HG03159 (cell line): ENCODE results near the gene EDNRA.

Source experiments
- ATAC-seq: cut with Tn5 transposase; IDR thresholded peaks from one replicate; pipeline ENCODE4 v1.9.1; 2021; ENCODE audit warnings: mild to moderate bottlenecking, moderate library complexity; ENCODE audit not compliant: unreplicated experiment

The EDNRA gene

DNA sequence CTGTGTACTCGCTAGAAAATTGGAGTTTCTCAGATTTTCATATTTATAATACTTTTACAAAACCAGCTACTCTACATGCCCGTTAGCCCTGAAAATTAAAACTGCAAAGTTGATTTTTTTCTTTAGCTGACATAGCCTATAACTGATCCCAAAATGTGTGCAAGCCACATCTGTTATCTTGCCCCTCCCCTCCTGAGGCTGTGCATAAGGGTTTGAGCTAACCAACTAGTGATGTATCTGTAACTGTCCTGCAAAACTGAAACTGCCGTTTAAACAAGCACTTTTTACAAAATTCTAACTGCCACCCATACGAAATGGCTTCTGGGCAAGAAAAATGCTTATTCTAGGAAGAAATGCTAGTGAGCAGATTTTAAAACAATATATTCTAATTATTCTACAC lies 59.1 kb downstream of the EDNRA start:
- no peak for ATAC-seq

DNA sequence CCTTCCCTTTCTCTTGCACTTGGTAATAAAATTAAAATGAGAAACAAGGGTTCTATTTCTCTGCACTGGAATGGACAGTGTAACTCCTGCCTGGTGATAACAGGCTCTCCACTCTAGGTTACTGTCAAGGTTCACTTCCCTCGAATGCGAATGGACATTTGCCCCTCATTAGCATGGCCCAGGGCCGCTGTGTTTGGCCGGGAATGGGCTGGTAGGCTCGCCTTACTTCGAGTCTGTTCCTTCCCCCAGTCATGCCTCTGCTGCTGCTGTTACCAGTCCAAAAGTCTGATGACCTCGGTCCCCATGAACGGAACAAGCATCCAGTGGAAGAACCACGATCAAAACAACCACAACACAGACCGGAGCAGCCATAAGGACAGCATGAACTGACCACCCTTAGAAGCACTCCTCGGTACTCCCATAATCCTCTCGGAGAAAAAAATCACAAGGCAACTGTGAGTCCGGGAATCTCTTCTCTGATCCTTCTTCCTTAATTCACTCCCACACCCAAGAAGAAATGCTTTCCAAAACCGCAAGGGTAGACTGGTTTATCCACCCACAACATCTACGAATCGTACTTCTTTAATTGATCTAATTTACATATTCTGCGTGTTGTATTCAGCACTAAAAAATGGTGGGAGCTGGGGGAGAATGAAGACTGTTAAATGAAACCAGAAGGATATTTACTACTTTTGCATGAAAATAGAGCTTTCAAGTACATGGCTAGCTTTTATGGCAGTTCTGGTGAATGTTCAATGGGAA lies 61.5 kb downstream of the EDNRA start:
- no peak for ATAC-seq

DNA sequence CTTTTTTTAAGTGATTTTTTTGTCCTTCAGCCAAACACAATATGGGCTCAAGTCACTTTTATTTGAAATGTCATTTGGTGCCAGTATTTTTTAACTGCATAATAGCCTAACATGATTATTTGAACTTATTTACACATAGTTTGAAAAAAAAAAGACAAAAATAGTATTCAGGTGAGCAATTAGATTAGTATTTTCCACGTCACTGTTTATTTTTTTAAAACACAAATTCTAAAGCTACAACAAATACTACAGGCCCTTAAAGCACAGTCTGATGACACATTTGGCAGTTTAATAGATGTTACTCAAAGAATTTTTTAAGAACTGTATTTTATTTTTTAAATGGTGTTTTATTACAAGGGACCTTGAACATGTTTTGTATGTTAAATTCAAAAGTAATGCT lies 62.1 kb downstream of the EDNRA start:
- no peak for ATAC-seq

DNA sequence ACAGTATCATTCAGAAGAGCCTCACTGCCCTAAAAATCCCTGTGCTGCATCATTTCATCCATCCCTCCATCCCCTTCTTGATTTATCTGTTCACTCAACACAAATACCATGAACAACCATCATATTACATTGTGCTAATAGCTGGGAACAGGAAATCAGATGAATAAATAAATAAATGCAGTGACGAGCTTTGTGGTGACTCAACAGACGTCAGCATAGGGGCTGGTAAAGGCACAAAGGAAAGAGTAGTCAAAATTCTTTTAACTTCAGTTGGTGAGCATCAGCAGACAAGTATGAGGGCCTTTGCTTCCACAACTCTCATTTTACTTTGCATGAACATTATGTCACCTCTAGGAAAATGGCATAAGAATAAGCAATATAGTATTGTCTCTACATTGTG lies 65.5 kb downstream of the EDNRA start:
- ATAC-seq = no peak

DNA sequence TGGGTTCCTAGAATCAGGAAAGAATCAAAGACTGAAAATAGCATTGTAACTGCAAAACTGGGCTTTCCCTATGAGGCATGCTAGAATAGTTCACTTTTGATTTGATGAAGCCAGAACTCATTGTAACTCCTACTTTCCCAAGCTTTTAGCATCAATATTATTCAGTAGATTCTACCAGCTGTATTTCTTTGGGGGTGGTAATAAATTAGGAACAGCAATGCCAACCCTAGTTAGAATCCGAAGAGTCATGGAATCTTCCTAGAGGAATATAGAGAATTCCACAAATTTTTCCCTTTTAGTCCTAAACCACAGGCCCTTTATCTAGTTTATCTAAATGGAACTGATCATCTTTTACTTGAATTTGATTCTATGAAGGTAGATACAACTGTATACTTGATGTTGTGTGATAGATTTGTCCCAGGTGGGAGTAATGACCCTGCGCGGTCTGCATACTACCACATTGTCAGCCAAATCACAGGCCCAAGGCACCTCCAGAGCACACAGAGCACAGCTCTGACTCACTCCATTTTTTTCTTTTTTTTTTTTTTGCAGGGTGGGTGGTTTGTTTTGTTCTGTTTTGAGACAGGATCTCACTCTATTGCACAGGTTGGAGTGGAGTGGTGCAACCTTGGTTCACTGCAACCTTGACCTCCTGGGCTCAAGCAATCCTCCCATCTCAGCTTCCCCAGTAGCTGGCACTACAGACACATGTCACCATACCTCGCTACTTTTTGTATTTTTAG lies 66.6 kb downstream of the EDNRA start:
- ATAC-seq = no peak

DNA sequence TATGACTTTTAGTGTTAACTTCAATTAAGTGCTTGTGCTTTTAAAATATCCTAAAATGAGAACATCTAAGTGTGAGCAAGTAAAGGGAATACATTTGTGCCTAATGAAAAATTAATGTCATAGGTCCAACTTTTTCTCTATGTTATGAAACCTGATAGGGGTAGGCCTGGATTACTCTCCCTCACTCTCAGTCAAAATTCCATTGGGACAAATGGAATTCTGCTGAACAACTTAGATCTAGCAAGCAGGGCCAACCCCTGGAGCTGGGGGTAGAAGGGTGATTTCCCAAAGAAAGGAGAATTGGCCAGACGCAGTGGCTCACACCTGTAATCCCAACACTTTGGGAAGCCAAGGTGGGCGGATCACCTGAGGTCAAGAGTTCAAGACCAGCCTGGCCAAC lies 67.4 kb downstream of the EDNRA start:
- ATAC-seq = no peak

DNA sequence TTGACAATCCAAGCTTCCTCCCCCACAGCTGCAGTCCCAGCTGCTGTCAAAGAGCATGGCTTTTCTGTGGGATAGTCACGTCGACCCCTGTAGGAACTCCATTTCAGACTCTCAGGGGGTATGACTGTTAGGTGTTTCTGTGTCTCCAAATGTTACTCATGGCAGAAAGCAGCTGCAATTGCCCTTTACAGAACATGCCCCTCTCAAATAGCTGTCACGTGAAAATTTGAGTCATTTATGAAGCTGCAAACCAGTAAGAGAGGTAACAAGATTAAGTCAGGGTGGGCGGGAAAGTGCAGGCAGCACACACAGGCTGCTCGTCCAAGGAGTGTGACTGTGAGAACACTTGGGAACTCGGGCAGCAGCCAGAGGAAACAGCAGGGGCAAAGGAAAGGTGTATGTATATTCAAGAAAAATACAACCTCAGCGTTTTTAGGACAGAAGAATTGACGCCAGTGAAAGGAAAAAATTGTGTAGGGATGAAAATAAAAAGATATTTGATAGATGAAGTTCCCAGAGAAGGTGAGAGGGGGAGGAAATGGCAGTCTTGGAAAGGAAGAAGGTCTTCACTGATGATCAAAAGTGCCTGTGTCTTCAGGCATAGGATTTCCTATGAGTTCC lies 69.8 kb downstream of the EDNRA start:
- ATAC-seq = peak; percentile 76

DNA sequence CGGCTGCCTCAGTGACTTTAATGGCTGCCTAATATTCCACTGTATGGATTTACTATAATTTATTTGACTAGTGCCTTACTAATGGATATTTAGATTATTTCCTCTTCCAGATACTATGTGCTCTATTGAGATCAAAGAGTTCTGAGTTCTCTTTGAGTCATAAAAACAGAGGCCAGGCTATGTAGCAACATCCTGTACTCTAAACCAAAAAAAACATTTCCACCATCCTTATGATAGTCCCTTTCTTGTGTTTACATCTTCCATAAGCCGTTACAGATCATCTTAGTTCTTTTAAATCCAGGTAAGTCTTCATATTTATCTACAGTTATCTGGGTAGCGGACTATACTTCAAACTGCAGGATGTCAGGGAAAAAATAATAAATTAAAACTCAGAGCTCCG lies 79.7 kb downstream of the EDNRA start:
- ATAC-seq = no peak

DNA sequence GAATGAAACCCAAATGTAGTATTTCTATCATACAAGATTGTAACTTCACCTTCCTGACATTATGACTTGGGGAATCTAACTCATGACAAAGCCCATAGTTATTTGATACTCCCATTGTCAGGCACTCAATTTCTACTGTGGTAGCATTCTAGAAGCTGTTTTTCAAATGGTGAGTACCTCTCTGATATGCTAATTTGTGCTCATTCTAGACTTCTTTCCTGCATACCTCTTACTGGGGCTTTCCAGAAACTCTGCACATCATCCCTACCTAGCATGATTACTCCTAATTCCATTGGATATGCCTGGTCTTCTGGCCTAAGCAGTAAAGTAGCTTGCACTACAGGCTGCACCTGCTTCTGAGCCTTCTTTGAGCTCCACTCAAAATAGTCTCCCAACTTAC lies 85.9 kb downstream of the EDNRA start:
- no peak for ATAC-seq

DNA sequence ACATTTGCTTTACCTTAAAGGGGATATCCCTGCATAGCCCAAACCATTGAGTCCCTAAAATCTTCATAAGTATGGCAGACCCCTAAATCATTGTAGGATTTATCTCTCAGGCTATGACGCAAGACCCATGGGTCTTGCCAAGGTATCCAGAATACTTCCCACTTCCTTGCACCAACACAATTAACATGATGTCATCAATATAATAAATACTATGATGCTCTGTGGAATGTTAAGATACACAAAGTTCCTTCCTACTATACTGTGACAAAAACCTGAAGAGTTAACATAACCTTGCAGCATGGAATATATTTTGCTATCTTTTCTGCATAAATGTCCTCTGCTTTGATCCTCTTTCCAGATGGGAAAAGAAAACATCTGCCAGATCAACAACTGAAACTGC lies 86.4 kb downstream of the EDNRA start:
- no peak for ATAC-seq

DNA sequence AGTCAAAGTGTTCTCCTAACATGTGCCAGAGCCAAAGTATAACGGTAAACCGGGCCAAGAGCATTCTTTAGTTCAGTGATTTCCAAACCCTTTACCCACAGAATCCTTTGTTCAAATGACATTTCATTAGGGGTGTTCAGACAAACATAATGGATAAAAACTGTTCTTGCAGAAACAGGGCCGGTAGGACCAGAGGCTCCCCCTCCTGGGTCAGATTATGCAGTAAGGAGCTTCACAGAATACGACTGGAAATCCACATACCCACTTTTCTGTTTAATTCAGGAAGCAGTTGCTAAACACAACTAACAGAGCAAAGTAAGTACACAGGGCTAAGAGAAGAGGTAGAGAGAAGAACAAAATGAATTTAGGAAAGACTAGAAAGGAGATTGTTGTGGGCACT lies 89.7 kb downstream of the EDNRA start:
- ATAC-seq = no peak

DNA sequence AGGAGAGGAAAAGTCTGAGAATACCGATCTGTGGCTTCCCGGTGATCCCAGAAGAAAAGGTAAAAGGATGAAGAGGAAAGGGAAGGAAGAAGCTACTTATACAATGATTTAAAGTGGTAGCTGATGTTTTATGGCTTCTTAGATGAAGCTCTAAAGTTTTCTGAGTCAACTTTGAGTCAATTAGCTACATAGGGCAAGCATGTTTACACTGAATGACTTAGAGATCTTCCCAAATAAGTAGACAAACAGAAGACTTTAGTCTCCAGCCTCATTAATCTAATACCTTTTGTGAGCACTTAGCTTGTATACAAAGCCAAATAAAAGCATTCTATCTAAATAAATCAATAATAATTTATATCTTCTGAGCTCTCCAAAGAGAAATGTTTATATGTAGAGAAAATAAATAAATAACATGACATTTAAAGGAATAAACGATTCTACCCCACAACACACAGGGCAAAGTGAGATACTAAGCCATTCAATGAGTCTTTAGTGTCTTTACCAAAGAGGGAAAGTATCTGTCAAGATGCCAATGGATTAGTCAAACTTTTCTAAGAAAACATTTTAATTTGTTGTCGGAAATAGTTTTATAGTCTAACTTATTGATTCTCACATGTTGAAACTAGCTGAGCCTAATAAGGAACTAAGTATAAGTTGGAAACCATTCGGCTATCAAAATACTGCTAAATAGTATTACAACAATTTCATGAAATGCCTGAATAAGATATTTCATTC lies 90.3 kb downstream of the EDNRA start:
- ATAC-seq = no peak

DNA sequence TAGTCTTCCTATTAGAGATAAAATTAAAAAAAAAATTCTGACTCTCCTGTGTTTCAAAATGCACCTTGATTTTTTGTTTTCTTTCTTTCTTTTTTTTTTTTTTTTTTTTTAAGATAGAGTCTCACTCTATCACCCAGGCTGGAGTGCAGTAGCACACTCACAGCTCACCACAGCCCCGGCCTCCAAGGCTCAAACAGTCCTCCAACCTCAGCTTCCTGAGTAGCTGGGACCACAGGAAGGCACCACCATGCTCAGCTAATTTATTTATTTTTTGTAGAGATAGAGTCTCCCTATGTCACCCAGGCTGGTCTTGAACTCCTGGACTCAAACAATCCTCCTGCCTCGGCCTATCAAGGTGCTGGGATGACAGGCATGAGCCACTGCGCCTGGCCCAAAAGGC lies 95.2 kb downstream of the EDNRA start:
- ATAC-seq = no peak

DNA sequence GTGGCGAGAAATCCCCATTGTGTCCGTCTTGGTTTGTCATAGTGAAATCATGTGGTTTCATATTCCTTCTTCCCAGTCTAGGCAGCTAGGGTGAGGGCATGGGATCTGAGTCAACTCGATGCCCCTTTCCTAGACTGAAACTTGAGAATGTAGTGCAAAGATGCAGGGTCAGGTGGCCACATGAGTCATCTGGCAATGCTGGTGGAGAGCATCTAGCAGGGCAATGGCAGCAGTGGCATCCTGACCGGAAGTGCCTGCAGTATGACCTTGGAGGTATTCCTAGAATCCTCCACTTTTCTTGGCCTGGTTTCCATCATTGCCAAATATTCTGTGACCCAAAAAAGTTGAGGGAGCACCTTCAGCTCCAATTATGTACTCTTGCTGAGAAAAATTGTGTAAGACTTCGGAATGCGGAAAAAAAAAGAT lies 97.2 kb downstream of the EDNRA start:
- no peak for ATAC-seq

DNA sequence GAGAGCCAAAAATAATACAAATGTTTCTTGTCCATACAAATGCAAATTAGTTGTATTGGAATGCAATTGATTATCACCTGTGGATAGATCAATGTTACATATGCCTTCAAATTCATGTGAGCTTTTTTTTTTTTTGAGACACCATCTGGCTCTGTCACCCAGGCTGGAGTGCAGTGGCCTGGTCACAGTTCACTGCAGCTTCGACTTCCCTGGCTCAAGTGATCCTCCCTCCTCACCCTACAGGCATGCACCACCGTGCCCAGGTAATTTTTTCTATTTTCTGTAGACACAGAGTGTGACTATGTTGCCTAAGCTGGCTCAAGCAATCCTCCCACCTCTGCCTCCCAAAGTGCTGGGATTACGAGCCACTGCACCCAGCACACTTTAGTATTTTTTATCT lies 97.7 kb downstream of the EDNRA start:
- no peak for ATAC-seq

DNA sequence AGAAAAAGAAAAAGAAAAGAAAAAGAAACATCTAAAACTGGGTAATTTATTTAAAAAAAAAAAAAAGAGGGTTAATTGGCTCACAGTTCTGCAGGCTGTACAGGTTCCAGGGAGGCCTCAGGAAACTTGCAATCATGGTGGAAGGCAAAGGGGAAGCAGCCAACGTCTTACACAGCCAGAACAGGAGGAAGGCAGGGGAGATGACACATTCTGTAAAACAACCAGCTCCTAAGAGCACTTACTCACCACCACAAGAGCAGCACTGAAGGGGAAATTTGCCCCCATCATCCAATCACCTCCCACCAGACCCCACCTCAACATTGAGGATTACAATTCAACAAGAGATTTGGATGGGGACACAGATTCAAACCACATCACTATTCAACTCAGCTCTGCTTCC lies 99.5 kb downstream of the EDNRA start:
- ATAC-seq = no peak

DNA sequence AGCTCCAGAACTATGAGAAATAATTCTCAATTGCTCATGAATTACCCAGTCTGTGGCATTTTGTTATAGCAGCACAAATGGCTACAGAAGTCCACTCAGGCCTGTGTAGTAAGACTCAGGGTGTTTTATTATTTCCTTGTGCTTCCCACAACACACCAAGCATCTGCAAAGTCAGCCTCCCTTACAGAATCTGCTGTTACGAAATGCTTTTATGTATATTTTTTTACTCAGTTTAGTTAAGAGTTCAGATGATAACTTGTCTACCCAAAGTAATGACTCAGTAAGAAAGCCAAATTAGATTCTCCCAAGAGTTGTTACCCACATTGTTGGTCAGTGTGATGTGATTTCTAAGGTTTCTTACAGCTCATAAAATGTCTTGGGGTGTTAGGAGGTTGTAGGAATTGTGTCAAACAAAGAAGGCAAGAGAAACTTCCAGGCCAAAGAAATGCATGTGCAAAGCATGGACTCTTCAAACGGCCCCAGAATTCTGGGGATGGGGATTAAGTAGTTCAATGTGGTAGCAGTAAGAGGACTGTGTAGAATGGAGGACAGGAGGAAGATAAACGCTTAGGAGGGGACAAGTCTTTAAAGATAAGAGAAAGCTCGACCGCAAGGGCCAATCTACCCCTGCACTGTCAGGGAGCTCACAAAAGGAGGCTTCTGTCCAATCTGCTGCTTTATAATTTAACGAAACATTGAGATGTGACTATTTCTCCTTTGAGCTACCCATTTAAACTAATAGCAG lies 100.9 kb downstream of the EDNRA start:
- ATAC-seq = no peak

DNA sequence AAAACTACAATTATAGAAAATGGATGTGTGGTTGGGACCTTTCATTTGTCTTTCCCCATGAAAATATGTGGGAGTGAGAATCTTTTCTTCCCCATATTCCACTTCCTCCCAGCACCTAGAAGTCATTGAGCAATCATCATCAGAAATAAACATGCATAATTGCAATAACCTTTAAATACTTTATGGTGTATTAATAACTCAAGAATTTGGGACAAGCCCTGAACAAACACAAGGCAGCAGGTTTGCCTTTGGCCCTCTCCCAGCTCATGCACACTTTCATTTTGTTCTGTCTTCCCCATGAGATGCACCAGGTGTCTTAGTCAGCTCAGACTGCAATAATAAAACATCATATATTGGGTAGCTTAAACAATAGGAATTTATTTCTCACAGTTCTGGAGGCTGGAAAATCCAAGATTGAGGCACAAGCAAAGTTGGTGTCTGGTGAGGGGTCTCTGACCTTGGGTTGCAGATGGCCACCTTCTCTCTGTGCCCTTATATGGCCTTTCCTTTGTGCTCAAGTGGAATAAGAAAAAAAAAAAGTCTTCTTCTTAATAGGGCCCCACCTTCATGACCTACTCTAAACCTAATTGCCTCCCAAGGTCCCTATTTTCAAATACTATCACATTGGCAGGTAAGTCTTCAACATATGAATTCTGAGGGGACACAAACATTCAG lies 101.6 kb downstream of the EDNRA start:
- ATAC-seq = no peak

DNA sequence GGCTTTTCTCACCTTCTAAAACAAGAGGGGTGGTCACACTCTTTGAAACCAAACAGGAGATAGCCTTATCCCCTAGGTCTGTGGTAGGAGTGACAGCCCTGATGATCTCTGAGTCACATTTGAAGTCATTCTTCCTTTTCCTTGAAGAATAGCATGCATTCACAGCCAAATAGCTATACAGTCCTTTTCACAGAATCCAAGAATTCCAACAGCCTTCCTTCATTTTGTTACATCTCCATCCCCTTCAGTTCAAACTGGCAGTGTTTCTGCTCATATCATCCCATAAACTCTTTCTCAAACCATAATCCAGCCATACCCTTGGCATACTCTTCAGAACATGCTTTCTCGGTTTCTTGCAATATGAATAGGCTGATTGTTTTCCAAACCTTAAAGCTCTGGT lies 103.0 kb downstream of the EDNRA start:
- ATAC-seq = no peak

DNA sequence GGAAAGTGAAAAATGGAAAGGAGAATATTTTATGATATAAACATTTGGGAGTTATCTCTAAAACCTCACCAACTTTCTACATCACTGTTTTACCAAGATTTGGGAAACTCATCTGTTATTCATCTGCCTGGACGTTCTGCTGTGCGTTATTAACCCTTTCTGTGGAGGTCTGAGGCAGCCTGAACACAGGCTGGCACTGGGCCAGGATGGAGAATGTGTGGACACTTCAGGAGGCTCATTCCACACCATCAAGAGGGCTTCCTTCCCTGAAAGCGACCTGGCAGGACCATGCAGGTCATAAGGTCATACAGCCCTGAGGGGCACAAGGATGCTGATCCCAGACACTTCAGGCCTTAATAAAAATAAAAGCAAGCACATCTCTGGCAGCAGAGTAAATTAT lies 105.1 kb downstream of the EDNRA start:
- ATAC-seq = no peak
